PC-3 (cell line): ENCODE results near the gene CACNA2D2. TPM values are rescaled to one million over a fixed set of nuclear protein-coding genes. Genes with fewer than 3 reads are reported as not detected.

Source experiments
- ATAC-seq: fragments of 200-7000 bp; cut with Tn5 transposase; 2 replicates; pipeline ENCODE4 v1.9.1; 2020; ENCODE audit warnings: mild to moderate bottlenecking, moderate library complexity
- BruUV-seq: library from RNA; stranded (reverse); fragments of 400-500 nt; replicated peaks from 2 replicates; lab custom pipeline; 2021; lab: Mats Ljungman, UMichigan
- CTCF ChIA-PET: fragments of 300-600 bp; sonication (Branson Sonifier 250); formaldehyde crosslinking; loops from one replicate; lab custom pipeline; 2022; ENCODE audit warnings: antibody characterized with exemption; lab: Charles Lee
- POLR2A ChIA-PET: fragments of 300-600 bp; sonication (Branson Sonifier 250); formaldehyde crosslinking; loops from one replicate; lab custom pipeline; 2022; ENCODE audit warnings: antibody characterized with exemption; ENCODE audit not compliant: unreplicated experiment; lab: Charles Lee
- DNase-seq: peaks from one replicate; pipeline ENCODE4 v3.0.0-alpha.2; 2015
- H2AFZ ChIP-seq: fragments of 300-600 bp; sonication (generic); 2 replicates; pipeline ENCODE4 v1.6.0; 2016; ENCODE audit warnings: antibody characterized with exemption, low read length
- H3F3A ChIP-seq: fragments of 300-600 bp; sonication (generic); one replicate; pipeline ENCODE4 v1.6.0; 2017; ENCODE audit warnings: antibody characterized with exemption, low read length, control low read depth, mild to moderate bottlenecking; ENCODE audit not compliant: unreplicated experiment
- H3K27ac ChIP-seq: fragments of 300-600 bp; sonication (generic); 2 replicates; pipeline ENCODE4 v1.5.1; 2016; ENCODE audit warnings: mild to moderate bottlenecking, low read length
- H3K27me3 ChIP-seq: fragments of 300-600 bp; sonication (generic); 2 replicates; pipeline ENCODE4 v1.6.1; 2016; ENCODE audit warnings: low read length, mixed read lengths
- H3K36me3 ChIP-seq: fragments of 300-600 bp; sonication (generic); 2 replicates; pipeline ENCODE4 v1.6.1; 2016; ENCODE audit warnings: low read depth, mixed run types, low read length, mixed read lengths
- H3K4me1 ChIP-seq: fragments of 300-600 bp; sonication (generic); 2 replicates; pipeline ENCODE4 v1.5.1; 2016; ENCODE audit warnings: low read length; ENCODE audit not compliant: insufficient read depth
- H3K4me2 ChIP-seq: fragments of 300-600 bp; sonication (generic); 2 replicates; pipeline ENCODE4 v1.6.0; 2016; ENCODE audit warnings: low read length
- H3K4me3 ChIP-seq: fragments of 300-600 bp; sonication (generic); 2 replicates; pipeline ENCODE4 v1.5.1; 2016; ENCODE audit warnings: mild to moderate bottlenecking, low read length, mixed read lengths
- H3K79me2 ChIP-seq: fragments of 300-600 bp; sonication (generic); 2 replicates; pipeline ENCODE4 v1.6.1; 2017; ENCODE audit warnings: low read length, mixed read lengths
- H3K9ac ChIP-seq: fragments of 300-600 bp; sonication (generic); 2 replicates; pipeline ENCODE4 v1.6.0; 2016; ENCODE audit warnings: mild to moderate bottlenecking, low read length
- H3K9me2 ChIP-seq: fragments of 300-600 bp; sonication (generic); replicated peaks from 2 replicates; pipeline ENCODE4 v1.6.1; 2016; ENCODE audit warnings: mixed run types, low read length, mixed read lengths
- H3K9me3 ChIP-seq: fragments of 300-600 bp; sonication (generic); 2 replicates; pipeline ENCODE4 v1.6.1; 2016; ENCODE audit warnings: low read length, mixed read lengths
- H4K20me1 ChIP-seq: fragments of 300-600 bp; sonication (generic); 2 replicates; pipeline ENCODE4 v1.6.1; 2016; ENCODE audit warnings: low read length, mixed read lengths
- EZH2 ChIP-seq: fragments of 300-600 bp; sonication (generic); IDR thresholded peaks from one replicate; pipeline ENCODE4 v1.6.1; 2017; ENCODE audit warnings: antibody characterized with exemption, mild to moderate bottlenecking, low read length; ENCODE audit not compliant: unreplicated experiment
- EZH2phosphoT487 ChIP-seq: fragments of 300-600 bp; sonication (generic); IDR thresholded peaks from 2 replicates; pipeline ENCODE4 v1.6.1; 2018; ENCODE audit warnings: mild to moderate bottlenecking, antibody characterized with exemption, low read length, borderline replicate concordance
- intact Hi-C: fragments of 100-400 bp; cut with micrococcal nuclease; formaldehyde crosslinking; loops from 2 replicates; pipeline ENCODE4 v1.9.0; 2023
- total RNA-seq: library from RNA; depleted of rRNA; stranded (reverse); fragments of >200 nt; gene quantifications from 2 replicates; pipeline ENCODE4 v1.2.3, GENCODE V29; 2014
- TF ChIP-seq, protein P1 (sequence below): fragments of 300-600 bp; sonication (generic); conservative IDR thresholded peaks from 2 replicates; pipeline ENCODE4 v1.5.1; 2017; ENCODE audit warnings: antibody characterized with exemption, low read depth, mild to moderate bottlenecking, low read length

The CACNA2D2 gene
- total RNA-seq, 1 experiment from 2014 or later: 0.44 TPM

DNA sequence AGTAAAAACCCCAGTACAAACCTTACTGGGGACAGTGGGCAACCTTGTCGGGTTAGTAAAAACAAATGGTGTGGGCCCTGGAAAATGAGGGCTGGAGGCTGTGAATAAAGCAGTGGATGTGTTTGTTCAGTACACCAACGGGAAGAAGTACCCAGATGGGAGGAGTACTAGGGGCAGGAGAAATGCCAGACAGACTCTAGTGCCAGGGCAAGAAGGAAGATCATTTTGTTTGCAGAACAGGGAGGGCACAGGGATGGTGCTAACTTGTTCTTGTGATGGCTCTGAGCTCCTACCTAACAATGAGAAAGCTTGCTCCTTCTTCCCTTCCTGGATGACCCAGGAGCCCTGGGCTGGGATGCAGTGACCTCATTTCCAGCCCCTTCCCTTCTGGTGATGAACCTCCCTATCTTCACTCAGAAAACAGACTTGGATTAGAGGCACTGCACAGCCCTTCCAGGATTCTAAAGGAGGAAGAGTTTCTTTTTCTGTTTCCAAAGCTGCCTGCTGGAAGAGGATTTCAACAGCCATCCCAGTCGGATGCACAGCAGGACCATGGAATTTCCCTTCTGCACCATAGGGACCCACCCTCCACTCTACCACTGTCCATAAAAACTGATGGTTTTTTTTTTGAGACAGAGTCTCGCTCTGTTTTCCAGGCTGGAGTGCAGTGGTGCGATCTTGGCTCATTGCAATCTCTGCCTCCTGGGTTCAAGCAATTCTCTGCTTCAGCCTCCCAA lies 168.9 kb downstream of the CACNA2D2 start:
- no peaks in the 10 kb centered on the region for H3K9me2 ChIP-seq
- H3K4me1 ChIP-seq: peaks cover 32% of the 10 kb centered on the region
- no peak overlapping the region for H2AFZ ChIP-seq
- H3K27ac ChIP-seq: no peak overlapping the region
- H3K4me3 ChIP-seq: peak overlapping the region; percentile 89; the same call in 1 of the 2 replicates
- peak overlapping the region; percentile 88 for H3K4me2 ChIP-seq
- TF ChIP-seq EZH2phosphoT487 (no peak), EZH2 (no peak)
- TF ChIP-seq, protein P1, sequence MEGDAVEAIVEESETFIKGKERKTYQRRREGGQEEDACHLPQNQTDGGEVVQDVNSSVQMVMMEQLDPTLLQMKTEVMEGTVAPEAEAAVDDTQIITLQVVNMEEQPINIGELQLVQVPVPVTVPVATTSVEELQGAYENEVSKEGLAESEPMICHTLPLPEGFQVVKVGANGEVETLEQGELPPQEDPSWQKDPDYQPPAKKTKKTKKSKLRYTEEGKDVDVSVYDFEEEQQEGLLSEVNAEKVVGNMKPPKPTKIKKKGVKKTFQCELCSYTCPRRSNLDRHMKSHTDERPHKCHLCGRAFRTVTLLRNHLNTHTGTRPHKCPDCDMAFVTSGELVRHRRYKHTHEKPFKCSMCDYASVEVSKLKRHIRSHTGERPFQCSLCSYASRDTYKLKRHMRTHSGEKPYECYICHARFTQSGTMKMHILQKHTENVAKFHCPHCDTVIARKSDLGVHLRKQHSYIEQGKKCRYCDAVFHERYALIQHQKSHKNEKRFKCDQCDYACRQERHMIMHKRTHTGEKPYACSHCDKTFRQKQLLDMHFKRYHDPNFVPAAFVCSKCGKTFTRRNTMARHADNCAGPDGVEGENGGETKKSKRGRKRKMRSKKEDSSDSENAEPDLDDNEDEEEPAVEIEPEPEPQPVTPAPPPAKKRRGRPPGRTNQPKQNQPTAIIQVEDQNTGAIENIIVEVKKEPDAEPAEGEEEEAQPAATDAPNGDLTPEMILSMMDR: no peak
- intact Hi-C loops: no loop called here
- H3K36me3 ChIP-seq: peaks cover 26% of the 10 kb centered on the region; the same call in 1 of the 2 replicates
- no peaks in the 10 kb centered on the region for H3F3A ChIP-seq
- H3K9me3 ChIP-seq: no peaks in the 10 kb centered on the region
- H3K9ac ChIP-seq: no peak overlapping the region
- CTCF ChIA-PET: no interaction called here
- peaks cover 13% of the 10 kb centered on the region; the same call in 1 of the 2 replicates for H4K20me1 ChIP-seq
- POLR2A ChIA-PET: no interaction called here
- no peak for DNase-seq
- peaks cover 53% of the 10 kb centered on the region for H3K79me2 ChIP-seq
- H3K27me3 ChIP-seq: no peaks in the 10 kb centered on the region
- no TSS peak for BruUV-seq
- no peak for ATAC-seq

DNA sequence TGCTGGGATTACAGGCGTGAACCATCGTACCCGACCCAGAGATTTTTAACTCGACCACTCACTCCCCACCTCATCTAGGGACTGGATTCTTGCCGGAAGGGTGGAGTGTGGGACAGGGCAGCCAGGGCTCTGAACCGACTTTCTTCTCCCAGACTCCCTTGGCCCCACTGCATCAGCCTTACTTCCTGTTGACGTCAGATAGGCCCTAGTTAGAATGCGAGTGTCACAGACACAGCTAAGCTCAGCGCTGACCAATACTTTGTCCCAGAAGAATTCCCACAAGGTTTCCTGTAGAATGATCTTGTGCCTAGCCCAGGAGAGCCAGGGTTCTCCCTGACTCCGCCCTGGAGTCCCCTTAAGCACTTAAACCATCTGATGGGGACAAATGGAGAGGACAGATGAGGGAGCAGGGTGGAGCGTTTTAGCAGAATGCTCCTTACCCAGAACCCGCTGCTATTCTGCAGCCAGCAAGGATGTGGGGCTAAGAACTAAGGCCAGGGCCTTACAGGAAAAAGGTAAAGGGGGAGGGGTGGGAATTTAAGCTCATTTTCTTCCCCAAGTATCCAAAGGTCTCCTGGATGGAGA lies 169.6 kb downstream of the CACNA2D2 start:
- CTCF ChIA-PET: no interaction called here
- Histone ChIP-seq H4K20me1 (peaks cover 13% of the 10 kb centered on the region; the same call in 1 of the 2 replicates), H2AFZ (no peak overlapping the region), H3K9me2 (no peaks in the 10 kb centered on the region), H3K27ac (no peak overlapping the region), H3K36me3 (peaks cover 26% of the 10 kb centered on the region; the same call in 1 of the 2 replicates), H3K4me2 (peak overlapping the region; percentile 88), H3K79me2 (peaks cover 53% of the 10 kb centered on the region), H3K9me3 (no peaks in the 10 kb centered on the region), H3F3A (no peaks in the 10 kb centered on the region), H3K27me3 (no peaks in the 10 kb centered on the region), H3K9ac (no peak overlapping the region), H3K4me1 (peaks cover 32% of the 10 kb centered on the region), H3K4me3 (no peak overlapping the region)
- BruUV-seq: no TSS peak
- no peak for TF ChIP-seq EZH2
- DNase-seq (no peak), ATAC-seq (no peak)
- intact Hi-C loops: no loop called here
- POLR2A ChIA-PET: no interaction called here

DNA sequence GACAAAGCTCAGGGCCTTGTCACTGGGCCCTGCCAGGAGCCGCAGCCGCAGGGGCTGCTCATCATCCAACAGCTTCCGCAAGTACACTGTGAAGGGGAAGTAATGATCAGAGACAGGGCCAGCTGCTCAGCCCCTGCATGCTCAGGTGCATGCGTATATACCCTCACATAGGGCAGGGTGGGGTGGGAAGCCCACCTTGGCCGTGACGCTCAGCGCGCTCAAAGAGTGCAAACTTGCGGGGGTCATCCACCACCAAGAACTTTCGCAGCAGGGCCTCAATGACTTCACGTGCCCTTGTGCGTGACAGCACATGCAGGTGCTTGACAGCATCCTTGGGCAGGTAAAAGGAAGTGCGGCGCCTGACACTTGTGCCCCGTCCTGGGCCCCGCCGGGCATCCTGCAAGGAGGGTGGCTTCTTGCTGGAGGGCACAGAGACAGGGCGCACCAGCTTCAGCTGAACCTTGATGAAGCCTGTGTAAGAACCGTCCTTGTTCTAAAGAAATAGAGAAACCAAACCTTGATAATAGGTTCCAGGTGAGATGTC lies 172.0 kb downstream of the CACNA2D2 start:
- intact Hi-C loops: no loop called here
- H3K4me1 ChIP-seq: peaks cover 35% of the 10 kb centered on the region
- H3K4me3 ChIP-seq: no peak overlapping the region
- H3F3A ChIP-seq: no peaks in the 10 kb centered on the region
- H3K9me2 ChIP-seq: no peaks in the 10 kb centered on the region
- peaks cover 61% of the 10 kb centered on the region for H3K79me2 ChIP-seq
- DNase-seq (no peak), ATAC-seq (no peak)
- H3K27ac ChIP-seq: no peak overlapping the region
- ChIA-PET POLR2A (no interaction called here), CTCF (no interaction called here)
- peaks cover 26% of the 10 kb centered on the region; the same call in 1 of the 2 replicates for H3K36me3 ChIP-seq
- H3K9ac ChIP-seq: no peak overlapping the region
- H4K20me1 ChIP-seq: peaks cover 13% of the 10 kb centered on the region; the same call in 1 of the 2 replicates
- H3K9me3 ChIP-seq: no peaks in the 10 kb centered on the region
- BruUV-seq: no TSS peak
- TF ChIP-seq, protein P1: no peak
- no peak for TF ChIP-seq EZH2phosphoT487
- no peak for TF ChIP-seq EZH2
- no peak overlapping the region for H2AFZ ChIP-seq
- no peak overlapping the region for H3K4me2 ChIP-seq
- no peaks in the 10 kb centered on the region for H3K27me3 ChIP-seq
